LNCaP clone FGC (cell line): ENCODE results near the gene SIRPG.

Experiments used
- DNase-seq: peaks from one replicate; pipeline ENCODE4 v3.0.0-alpha.2; 2011; ENCODE audit warnings: low read depth
- H3K4me3 ChIP-seq: 2 replicates; pipeline ENCODE4 v1.5.1; 2011; ENCODE audit warnings: mild to moderate bottlenecking, low read depth, low read length, control low read depth
- CTCF ChIP-seq: IDR thresholded peaks from 2 replicates; pipeline ENCODE4 v1.5.1; 2012; ENCODE audit warnings: mild to moderate bottlenecking; ENCODE audit not compliant: control insufficient read depth, insufficient read depth; ENCODE audit errors: extremely low read depth

The SIRPG gene

GRCh38 chr20:1579488-1579887, 78.1 kb downstream of the SIRPG start:
- no peak for TF ChIP-seq CTCF
- no peak overlapping the region for H3K4me3 ChIP-seq
- DNase-seq: no peak
